Diencephalon (tissue), 1 donor: ENCODE data around the gene TRAPPC10. TPM values are rescaled to one million over a fixed set of nuclear protein-coding genes. Genes with fewer than 3 reads are reported as not detected.

ENCODE experiments used
- small RNA-seq: library from RNA; depleted of rRNA; stranded (forward); fragments of <200 nt; gene quantifications from one replicate; pipeline ENCODE3, GENCODE V24; 2014
- total RNA-seq: library from RNA; depleted of rRNA; stranded (reverse); fragments of >200 nt; gene quantifications from one replicate; pipeline ENCODE4 v1.2.3, GENCODE V29; 2014

The TRAPPC10 gene, protein sequence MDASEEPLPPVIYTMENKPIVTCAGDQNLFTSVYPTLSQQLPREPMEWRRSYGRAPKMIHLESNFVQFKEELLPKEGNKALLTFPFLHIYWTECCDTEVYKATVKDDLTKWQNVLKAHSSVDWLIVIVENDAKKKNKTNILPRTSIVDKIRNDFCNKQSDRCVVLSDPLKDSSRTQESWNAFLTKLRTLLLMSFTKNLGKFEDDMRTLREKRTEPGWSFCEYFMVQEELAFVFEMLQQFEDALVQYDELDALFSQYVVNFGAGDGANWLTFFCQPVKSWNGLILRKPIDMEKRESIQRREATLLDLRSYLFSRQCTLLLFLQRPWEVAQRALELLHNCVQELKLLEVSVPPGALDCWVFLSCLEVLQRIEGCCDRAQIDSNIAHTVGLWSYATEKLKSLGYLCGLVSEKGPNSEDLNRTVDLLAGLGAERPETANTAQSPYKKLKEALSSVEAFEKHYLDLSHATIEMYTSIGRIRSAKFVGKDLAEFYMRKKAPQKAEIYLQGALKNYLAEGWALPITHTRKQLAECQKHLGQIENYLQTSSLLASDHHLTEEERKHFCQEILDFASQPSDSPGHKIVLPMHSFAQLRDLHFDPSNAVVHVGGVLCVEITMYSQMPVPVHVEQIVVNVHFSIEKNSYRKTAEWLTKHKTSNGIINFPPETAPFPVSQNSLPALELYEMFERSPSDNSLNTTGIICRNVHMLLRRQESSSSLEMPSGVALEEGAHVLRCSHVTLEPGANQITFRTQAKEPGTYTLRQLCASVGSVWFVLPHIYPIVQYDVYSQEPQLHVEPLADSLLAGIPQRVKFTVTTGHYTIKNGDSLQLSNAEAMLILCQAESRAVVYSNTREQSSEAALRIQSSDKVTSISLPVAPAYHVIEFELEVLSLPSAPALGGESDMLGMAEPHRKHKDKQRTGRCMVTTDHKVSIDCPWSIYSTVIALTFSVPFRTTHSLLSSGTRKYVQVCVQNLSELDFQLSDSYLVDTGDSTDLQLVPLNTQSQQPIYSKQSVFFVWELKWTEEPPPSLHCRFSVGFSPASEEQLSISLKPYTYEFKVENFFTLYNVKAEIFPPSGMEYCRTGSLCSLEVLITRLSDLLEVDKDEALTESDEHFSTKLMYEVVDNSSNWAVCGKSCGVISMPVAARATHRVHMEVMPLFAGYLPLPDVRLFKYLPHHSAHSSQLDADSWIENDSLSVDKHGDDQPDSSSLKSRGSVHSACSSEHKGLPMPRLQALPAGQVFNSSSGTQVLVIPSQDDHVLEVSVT
- 25.1 TPM for total RNA-seq

DNA sequence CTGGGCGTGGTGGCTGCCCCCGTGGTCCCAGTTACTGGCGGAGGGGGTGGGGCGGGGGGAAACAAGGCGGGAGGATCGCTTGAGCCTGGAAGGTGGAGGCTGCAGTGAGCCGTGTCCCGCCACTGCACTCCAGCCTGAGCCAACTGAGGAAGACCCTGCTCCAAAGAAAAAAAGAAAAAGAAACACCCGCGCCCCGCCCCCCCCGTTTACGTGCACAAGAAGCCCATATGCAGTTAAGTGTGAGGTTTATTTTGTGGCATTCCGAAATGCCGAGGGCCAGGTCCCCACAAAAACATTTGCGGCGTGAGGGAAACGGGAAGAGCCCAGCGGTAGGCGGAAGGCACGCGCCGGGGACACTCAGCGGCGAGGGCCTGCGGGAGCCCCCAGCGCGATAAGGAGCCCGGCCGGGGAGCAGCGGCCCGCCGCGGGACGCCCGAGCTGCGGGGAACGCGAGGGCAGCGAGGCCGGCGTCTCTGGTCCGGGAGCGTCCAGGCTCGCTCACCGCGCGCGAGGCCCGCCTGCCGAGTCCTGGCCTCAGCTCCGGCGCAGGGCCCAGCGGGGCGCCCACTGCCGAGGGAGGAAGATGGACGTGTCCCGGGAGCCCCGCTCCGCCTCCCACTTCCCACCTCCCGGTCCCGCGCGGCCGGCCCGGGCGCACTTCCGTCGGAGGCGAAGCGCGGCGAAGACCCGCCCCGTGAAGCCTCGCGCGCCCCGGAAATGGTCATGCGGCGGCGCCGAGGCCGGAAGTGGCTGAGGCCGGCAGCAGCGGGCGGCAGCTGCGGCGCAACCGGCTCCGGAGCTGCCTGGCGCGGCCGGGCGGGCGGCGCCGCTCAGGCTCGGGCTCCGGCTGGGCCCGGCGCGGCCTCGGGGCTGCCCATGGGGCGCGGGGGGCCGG is at the start of gene TRAPPC10:
Gene TRAPPC10 (plus strand): TSS at position 731 of the 895 bp plus-strand sequence. CDS start 185 bp downstream, outside the sequence.

GRCh38 chr21:44107026-44107501 is 95.0 kb downstream of the TRAPPC10 start, which contains the start of gene PWP2:
Gene PWP2, plus strand, starts transcription at chr21:44107399. Its CDS starts 18 bp downstream, at chr21:44107417.

Small RNAs within 50 kb of the gene (small RNA-seq; reads per million reads assigned to genes)
- gene RNU6-1150P: not detected

Other genes starting within 250 kb of the TRAPPC10 start
- 7.4 TPM for gene CSTB, start 236.0 kb upstream of the TRAPPC10 start, total RNA-seq
- gene RRP1, start 222.7 kb upstream of the TRAPPC10 start, total RNA-seq: 14.5 TPM
- gene AGPAT3, start 147.1 kb upstream of the TRAPPC10 start, total RNA-seq: 35.8 TPM
- 3.5 TPM for gene PWP2, start 95.1 kb downstream of the TRAPPC10 start, total RNA-seq
- 21.9 TPM for gene GATD3, start 121.4 kb downstream of the TRAPPC10 start, total RNA-seq
- 0.69 TPM for gene ICOSLG, start 228.6 kb downstream of the TRAPPC10 start, total RNA-seq
- not detected for gene DNMT3L, start 249.6 kb downstream of the TRAPPC10 start, total RNA-seq